GM19099 (cell line): ENCODE measurements around the gene PRKCZ.

Experiments used
- POLR2A ChIP-seq: IDR thresholded peaks from 3 replicates; pipeline ENCODE4 v1.6.1; 2011; ENCODE audit warnings: low read depth; ENCODE audit not compliant: insufficient read length; ENCODE audit errors: extremely low read depth

Gene PRKCZ

DNA sequence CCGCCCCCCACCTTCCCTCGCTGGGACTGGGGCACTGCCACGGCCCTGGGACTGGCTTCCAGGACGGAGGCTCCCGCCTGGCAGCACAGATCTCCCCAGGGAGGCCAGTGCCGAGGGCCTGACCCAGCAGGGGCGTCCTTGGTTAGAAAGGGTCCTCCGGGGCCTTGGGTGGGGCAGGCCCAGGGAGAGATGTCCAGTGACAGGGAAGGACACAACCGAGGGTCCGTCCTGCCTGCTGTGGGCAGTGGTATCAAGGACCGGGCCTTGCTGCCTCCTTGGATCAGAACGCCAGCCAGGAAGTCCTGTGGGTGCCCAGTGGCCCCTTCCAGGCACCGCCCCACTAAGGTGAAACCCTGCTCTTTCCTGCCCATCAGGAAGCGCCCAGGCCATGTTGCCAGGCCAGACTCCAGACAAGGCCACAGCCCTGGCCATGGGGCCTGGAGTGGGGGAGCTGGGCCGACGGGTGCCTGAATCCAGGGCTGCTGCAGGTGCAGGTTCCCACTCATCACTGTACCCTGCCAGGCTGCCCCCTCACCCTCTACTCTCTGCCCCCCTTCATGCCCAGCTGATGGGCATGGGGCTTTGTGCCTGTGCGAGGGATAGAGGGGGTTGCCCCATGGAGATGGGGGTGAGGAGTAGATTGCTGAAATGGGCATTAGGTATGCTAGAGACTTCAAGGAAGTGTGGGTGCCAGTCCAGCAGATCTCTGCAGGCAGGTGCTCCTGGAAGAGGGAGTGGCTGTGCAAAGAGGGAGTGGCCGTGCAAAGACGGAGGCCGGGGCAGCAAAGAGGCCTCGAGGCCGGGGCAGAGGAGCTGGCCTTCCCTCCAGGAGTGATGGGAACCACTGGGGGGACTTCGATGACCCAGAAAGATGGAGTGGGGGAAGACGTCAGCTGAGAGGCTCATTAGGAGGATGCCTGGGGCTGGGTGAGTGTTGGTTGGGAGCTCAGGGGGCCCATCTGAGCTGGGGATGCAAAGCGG, 2.2 kb upstream of the PRKCZ start:
- no peak for TF ChIP-seq POLR2A

- no peak for TF ChIP-seq POLR2A
Observed at GRCh38 chr1:2049225-2049717, 940 bp upstream of the PRKCZ start.

DNA sequence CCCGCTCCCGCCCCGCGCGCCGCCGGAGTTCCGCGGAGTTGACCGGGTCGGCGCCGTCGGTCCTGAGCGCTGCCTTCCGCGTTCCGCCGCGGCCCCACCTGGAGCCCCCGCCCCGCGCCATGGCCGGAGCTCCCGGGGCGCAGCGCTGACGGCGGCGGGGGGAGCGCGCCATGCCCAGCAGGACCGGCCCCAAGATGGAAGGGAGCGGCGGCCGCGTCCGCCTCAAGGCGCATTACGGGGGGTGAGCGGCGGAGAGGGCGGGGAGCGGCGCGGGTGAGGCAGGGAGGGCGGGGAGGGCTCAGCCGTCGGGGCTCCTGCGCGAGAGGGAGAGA, 216 bp downstream of the PRKCZ start:
- no peak for TF ChIP-seq POLR2A

DNA sequence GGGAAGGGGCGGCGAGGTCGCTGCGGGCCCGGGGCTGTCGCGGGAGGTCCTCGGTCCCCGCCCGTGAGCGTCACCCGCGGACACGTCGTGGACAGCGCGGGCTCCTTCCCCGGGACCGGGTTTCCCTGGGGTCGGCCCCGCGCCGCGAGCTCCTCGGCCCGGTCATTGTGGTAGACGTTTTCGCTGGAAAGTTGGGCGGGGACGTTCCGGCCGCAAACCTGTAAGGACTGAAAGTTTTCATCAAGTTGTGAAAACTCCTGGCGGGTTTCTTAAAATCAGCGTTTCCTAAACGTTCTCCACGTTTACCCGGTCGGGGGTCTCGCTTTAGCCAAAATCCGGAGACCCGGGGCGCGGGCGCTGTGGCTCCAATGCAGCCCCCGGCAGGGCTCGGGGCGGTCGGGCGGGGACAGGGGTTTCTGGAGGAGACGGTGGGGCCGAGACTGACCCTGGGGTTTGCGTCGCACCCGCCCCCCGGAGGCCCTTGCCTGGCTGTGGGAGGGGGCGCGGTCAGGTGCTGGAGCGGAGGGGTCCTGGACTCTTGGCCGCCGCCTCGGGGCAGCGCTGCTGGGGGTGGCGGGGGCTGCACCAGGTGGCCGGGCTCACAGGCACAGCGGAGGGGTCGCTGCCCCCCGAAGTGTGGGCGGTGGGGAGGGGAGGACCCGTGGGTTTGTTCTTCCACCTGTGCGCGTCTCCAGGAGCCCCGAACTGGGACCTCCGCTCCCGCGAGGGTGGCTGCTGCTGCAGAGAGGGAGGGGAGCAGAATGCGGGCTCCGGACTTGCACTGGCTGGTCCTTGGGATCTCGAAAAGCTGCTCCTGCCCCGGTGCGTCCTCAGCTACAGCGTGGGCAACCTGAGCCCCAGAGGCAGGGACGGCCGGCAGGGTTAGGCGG, 827 bp downstream of the PRKCZ start:
- no peak for TF ChIP-seq POLR2A

GRCh38 chr1:2052054-2052679, 2.0 kb downstream of the PRKCZ start:
- no peak for TF ChIP-seq POLR2A

DNA sequence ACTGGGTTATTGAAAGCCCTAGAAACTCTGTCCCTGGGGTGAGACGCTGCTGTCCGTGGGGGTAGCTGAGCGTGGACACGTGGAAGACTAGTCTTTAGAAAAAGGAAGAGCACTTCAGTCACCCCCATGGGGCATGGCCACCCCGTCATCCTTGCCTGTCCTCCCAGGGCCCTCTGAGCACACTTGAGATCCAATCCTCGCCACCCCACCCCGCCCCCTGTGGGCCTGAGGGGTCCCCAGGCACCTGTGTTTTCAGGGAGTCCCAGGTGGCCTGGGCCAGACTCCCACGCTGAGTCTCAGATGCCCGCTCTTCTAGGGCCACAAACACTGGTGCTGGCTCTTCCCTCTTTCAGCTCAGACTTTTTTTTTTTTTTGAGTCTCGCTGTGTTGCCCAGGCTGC, 2.5 kb downstream of the PRKCZ start:
- no peak for TF ChIP-seq POLR2A

- no peak for TF ChIP-seq POLR2A
Observed at GRCh38 chr1:2053217-2053616, 3.0 kb downstream of the PRKCZ start.

GRCh38 chr1:2053784-2054376, 3.7 kb downstream of the PRKCZ start:
- TF ChIP-seq POLR2A: no peak

DNA sequence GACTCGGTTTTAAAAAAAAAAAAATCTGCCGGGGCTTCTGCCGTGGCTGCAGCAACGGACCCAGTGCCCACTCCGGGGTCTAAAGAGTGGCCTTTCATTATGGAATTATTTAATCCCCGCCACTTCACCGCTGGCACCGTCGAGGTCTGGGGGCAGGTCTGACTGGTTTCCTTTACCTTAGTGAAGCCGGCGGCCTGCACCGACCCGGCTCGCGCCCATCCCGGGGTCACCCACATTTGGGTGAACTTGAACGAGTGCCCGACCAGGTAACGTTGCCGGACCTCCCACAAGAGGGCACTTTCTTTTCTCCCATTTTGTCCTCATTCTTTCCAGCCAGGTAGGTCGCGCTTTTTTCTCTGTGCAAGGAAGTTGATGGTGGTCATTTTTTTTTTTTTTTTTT, 4.3 kb downstream of the PRKCZ start:
- TF ChIP-seq POLR2A: no peak

GRCh38 chr1:2055911-2056575, 5.8 kb downstream of the PRKCZ start:
- no peak for TF ChIP-seq POLR2A

- no peak for TF ChIP-seq POLR2A
Observed at GRCh38 chr1:2056955-2057590, 6.9 kb downstream of the PRKCZ start.

- TF ChIP-seq POLR2A: no peak
Observed at GRCh38 chr1:2059290-2059953, 9.2 kb downstream of the PRKCZ start.

- TF ChIP-seq POLR2A: no peak
Observed at GRCh38 chr1:2060072-2060471, 9.9 kb downstream of the PRKCZ start.

- TF ChIP-seq POLR2A: no peak
Observed at GRCh38 chr1:2060535-2060934, 10.3 kb downstream of the PRKCZ start.
